ENCODE data around the gene KCNH2. TPM values are rescaled to one million over a fixed set of nuclear protein-coding genes. Genes with fewer than 3 reads are reported as not detected.

The KCNH2 gene
- total RNA-seq, 4 donors from 2014 or later = 29.8 to 71.7 (median 42.5) TPM

DNA sequence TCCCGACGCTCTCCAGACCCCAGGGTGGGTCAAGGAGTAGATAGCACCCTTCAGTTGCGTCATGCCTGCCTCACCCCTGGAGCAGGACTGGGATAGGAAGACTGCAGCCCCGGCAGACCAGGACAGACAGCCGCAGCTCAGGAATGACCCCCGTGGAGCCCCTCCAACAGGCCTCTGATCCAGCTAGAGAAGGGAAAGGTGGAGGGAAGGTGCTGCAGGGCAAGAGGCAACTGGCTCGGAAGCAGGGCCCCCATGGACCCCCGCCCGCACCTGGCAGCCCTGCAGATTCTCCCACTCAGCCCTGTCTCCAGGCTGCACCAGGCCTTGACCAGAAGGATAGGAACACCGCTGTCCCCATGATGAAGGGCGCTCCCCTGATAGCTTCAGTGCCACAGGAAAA, 7.7 kb downstream of the KCNH2 start:
- intact Hi-C loops (cut with DNase I) = no loop called here
- 55% methylated on average over 10 of the region's 11 CpGs for WGBS
- DNase-seq (ENCODE audit: extremely low spot score) = no peak
- Histone ChIP-seq H3K9me3 (no peaks in the 10 kb centered on the region), H3K4me3 (no peak overlapping the region), H3K36me3 (no peaks in the 10 kb centered on the region), H3K4me1 (peaks cover 75 to 100% (median 100%) of the 10 kb centered on the region in 4 donors), H3K27ac (replicated peaks in 1 of 4) (peak overlapping the region in 3 of 4 donors; percentile 87 to 88 (median 88)), H3K27me3 (peaks cover 0 to 16% (median 0%) of the 10 kb centered on the region in 4 donors)
- no peak for TF ChIP-seq POLR2AphosphoS5 (IDR thresholded peaks at IDR 0.05)
- no peak for TF ChIP-seq EP300 (IDR thresholded peaks at IDR 0.05)
- no peak for TF ChIP-seq POLR2A (IDR thresholded peaks at IDR 0.05; ENCODE audit: low read depth)
- TF ChIP-seq, protein P1, sequence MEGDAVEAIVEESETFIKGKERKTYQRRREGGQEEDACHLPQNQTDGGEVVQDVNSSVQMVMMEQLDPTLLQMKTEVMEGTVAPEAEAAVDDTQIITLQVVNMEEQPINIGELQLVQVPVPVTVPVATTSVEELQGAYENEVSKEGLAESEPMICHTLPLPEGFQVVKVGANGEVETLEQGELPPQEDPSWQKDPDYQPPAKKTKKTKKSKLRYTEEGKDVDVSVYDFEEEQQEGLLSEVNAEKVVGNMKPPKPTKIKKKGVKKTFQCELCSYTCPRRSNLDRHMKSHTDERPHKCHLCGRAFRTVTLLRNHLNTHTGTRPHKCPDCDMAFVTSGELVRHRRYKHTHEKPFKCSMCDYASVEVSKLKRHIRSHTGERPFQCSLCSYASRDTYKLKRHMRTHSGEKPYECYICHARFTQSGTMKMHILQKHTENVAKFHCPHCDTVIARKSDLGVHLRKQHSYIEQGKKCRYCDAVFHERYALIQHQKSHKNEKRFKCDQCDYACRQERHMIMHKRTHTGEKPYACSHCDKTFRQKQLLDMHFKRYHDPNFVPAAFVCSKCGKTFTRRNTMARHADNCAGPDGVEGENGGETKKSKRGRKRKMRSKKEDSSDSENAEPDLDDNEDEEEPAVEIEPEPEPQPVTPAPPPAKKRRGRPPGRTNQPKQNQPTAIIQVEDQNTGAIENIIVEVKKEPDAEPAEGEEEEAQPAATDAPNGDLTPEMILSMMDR (IDR thresholded peaks at IDR 0.05) = no peak

DNA sequence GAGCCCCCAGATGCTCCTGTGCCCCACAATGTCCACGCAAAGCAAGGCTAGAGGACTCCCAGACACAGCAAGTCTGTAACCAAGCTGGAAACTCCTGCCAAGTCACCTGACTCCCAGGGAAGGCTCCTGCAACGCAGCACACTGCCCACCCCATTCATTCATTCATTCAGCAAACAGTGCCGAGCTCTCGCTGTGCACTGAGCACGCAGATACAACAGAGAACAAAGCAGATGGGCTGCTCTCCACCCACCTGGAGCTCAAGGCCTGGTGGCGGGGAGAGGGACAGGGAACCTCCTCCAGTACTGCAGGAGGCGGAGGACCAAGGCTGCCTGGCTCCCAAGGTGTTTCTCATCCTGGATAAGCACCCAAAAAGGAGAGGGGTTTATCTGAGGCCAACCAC, 8.6 kb downstream of the KCNH2 start:
- Histone ChIP-seq H3K27me3 (peaks cover 0 to 6% (median 0%) of the 10 kb centered on the region in 4 donors), H3K27ac (replicated peaks in 1 of 4) (peak overlapping the region in 3 of 4 donors; percentile 53 to 88 (median 88)), H3K9me3 (no peaks in the 10 kb centered on the region), H3K36me3 (no peaks in the 10 kb centered on the region), H3K4me1 (peaks cover 80 to 100% (median 100%) of the 10 kb centered on the region in 4 donors), H3K4me3 (no peak overlapping the region)
- WGBS = 35% methylated on average over 2 of the region's 7 CpGs
- no peak for DNase-seq (ENCODE audit: extremely low spot score)
- TF ChIP-seq POLR2AphosphoS5 (IDR thresholded peaks at IDR 0.05) (no peak), EP300 (IDR thresholded peaks at IDR 0.05) (no peak), POLR2A (IDR thresholded peaks at IDR 0.05; ENCODE audit: low read depth) (no peak)
- TF ChIP-seq, protein P1 (IDR thresholded peaks at IDR 0.05) = no peak
- intact Hi-C loops (cut with DNase I) = no loop called here

DNA sequence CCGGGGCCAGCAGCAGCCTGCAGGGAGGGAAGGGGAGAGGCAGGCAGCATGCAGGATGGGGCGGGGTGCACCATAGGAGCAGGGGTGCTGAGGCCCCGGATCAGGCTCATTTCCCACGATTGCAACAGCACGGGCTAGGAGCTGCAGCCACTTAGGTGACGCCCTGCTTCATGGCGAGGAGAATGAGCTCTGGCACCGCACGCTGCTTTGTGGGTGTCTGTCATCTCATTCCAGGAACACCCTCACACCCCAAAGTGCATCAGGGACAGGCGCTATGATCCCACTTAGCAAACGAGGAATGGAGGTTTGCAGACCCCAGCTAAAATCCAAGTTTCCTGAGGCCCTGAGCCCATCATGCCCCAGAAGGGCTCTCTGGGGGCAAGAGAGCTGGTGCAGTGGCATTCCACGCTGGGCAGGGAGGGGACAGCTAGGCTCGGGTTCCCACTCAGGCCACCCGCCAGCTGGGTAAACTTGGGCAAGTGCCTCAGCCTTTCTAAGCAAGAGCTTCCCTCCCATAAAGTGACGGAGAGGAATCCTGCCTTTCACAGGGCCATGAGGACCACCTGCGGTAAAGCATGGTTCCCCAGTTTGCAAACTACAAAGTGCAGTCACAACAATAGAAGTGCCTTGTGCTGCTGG, 9.3 kb downstream of the KCNH2 start:
- 57% methylated on average over 7 of the region's 16 CpGs for WGBS
- Histone ChIP-seq H3K4me1 (peaks cover 80 to 100% (median 100%) of the 10 kb centered on the region in 4 donors), H3K27me3 (peaks cover 0 to 2% (median 0%) of the 10 kb centered on the region in 4 donors), H3K27ac (replicated peaks in 1 of 4) (peak overlapping the region in 2 of 4 donors; percentile 16 to 53), H3K9me3 (no peaks in the 10 kb centered on the region), H3K36me3 (no peaks in the 10 kb centered on the region), H3K4me3 (no peak overlapping the region)
- no peak for DNase-seq (ENCODE audit: extremely low spot score)
- TF ChIP-seq EP300 (IDR thresholded peaks at IDR 0.05) (no peak), POLR2AphosphoS5 (IDR thresholded peaks at IDR 0.05) (no peak), POLR2A (IDR thresholded peaks at IDR 0.05; ENCODE audit: low read depth) (no peak)
- TF ChIP-seq, protein P1 (IDR thresholded peaks at IDR 0.05) = no peak
- intact Hi-C loops (cut with DNase I) = no loop called here

DNA sequence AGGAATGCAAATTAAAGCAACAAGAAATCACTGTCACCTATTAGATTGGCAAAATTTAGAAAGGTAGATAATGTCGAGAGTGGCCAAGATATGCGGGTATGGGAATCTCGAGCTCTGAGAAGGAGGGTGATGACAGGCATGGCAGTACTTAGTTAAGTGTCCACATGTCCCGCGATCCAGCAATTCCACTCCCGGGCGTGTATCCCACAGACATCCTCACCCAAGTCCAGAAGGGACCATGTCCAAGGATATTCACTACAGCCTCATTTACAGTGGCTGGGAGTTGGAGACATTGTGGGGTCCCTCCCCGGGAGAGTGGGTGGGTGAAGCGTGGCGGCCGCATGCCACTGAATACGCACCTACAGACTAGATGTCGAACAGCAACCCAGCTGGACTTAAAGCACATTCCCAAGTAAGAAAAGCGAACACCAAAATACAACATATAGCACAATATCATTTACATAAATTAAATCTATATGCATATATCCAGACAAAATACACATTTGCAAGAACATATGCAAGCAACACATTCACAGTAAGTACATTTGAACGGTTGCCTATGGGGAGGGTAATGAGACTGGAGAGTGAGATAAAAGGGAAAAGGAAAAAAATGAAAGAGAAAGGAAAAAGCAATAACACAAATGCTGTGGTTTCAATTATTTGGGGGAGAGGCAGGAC, 9.9 kb downstream of the KCNH2 start:
- intact Hi-C loops (cut with DNase I) = no loop called here
- H3K4me1 ChIP-seq = peaks cover 81 to 100% (median 100%) of the 10 kb centered on the region in 4 donors
- TF ChIP-seq, protein P1 (IDR thresholded peaks at IDR 0.05) = no peak
- TF ChIP-seq POLR2AphosphoS5 (IDR thresholded peaks at IDR 0.05) (no peak), POLR2A (IDR thresholded peaks at IDR 0.05; ENCODE audit: low read depth) (no peak), EP300 (IDR thresholded peaks at IDR 0.05) (no peak)
- H3K4me3 ChIP-seq = no peak overlapping the region
- no peaks in the 10 kb centered on the region for H3K9me3 ChIP-seq
- peak overlapping the region in 2 of 4 donors; percentile 2 to 53 for H3K27ac ChIP-seq (replicated peaks in 1 of 4)
- H3K36me3 ChIP-seq = no peaks in the 10 kb centered on the region
- 86% methylated on average over 15 of the region's 15 CpGs for WGBS
- peaks cover 0 to 7% (median 0%) of the 10 kb centered on the region in 4 donors for H3K27me3 ChIP-seq
- DNase-seq (ENCODE audit: extremely low spot score) = no peak
